Mucosa of rectum (tissue), 2 donors: Measurements from ENCODE around the gene COPS4.
A peak's percentile ranks its signal among the peaks of the same experiment; 100 is the strongest.
"Not testable (repeated sequence)": the region's sequence is repeated elsewhere in the genome, so short reads cannot be mapped to it uniquely, and the experiment has no call there.

Experiments
- H3K27ac ChIP-seq, 2 donors: one replicate each; pipeline ENCODE4 v1.7.0; 2013; ENCODE audit warnings: inconsistent platforms in 2 of 2, low read depth in 2 of 2, low read length in 2 of 2
- H3K27me3 ChIP-seq, 2 donors: one replicate each; pipeline ENCODE4 v1.7.0; 2013; ENCODE audit warnings: low read length in 2 of 2; ENCODE audit not compliant: control insufficient read depth in 2 of 2, insufficient read depth in 2 of 2
- H3K36me3 ChIP-seq, 2 donors: one replicate each; pipeline ENCODE4 v1.7.0; 2013; ENCODE audit warnings: low read length in 2 of 2; ENCODE audit not compliant: control insufficient read depth in 2 of 2, insufficient read depth in 2 of 2
- H3K4me1 ChIP-seq, 2 donors: one replicate each; pipeline ENCODE4 v1.7.0; 2013; ENCODE audit warnings: low read length in 2 of 2, mild to moderate bottlenecking in 1 of 2; ENCODE audit not compliant: control insufficient read depth in 2 of 2, insufficient read depth in 2 of 2
- H3K4me3 ChIP-seq, 2 donors: one replicate each; pipeline ENCODE4 v1.7.0; 2013; ENCODE audit warnings: low read length in 2 of 2
- H3K9ac ChIP-seq, 2 donors: one replicate each; pipeline ENCODE4 v1.7.0; 2013; ENCODE audit warnings: low read length in 2 of 2, low read depth in 1 of 2, mild to moderate bottlenecking in 1 of 2
- H3K9me3 ChIP-seq, 2 donors: one replicate each; pipeline ENCODE4 v1.7.0; 2013; ENCODE audit warnings: low read length in 2 of 2; ENCODE audit not compliant: control insufficient read depth in 2 of 2
- donor health status: healthy.
- donor health status: Normal muscosa, but diverticular disease.

Gene COPS4

DNA sequence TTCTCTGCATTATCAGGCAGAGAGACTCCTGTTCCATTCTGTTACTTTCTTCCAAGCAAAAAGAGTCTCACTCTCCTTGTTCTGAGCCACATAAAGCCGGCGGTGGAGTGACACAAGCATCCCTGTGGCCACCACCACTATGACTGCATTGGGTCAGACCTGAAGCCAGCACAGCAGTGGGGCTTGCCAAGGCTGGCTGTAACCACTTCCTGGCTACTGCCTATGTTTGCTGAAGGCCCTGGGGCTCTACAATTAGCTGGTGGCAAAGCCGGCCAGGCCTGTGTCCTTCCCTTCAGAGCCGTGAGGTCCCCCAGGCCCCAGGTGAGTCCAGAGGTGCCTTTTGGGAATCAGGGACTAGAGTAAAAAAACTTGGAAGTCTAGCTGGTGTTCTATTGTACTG lies 47.8 kb downstream of the COPS4 start:
- Histone ChIP-seq H3K9ac (peak overlapping the region in 1 of 2 donors; percentile 6), H3K27me3 (no peaks in the 10 kb centered on the region), H3K4me1 (no peaks in the 10 kb centered on the region), H3K4me3 (no peak overlapping the region), H3K36me3 (peaks cover 0 to 3% of the 10 kb centered on the region in 2 donors), H3K27ac (no peak overlapping the region), H3K9me3 (no peaks in the 10 kb centered on the region)

DNA sequence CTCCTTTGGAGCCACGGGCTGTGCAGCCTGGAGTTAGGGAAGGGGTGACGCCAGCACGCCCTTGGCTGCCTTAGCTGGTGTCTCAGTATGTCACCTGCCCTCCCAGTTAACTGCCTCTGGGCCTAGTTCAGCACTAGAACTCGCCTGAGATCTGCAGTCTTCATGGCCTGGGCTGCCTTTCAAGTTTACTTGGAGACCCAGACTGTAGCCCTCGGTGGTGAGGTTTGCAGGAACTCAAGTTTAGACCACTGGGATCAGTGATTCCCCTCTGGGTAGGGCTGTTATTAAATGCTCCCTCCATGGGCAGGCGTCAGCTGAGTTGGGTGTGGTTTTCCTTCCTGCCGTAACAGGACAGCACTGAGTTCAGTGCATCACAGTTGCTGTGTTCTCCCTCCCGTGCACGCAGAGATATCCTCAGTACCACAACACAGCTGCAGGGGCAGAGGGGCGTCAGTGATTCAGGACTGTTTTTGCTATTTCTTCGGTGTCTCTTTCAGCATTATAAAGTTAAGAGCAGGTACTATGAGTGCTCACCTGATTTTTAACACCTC lies 49.0 kb downstream of the COPS4 start:
- Histone ChIP-seq H3K4me3 (no peak overlapping the region), H3K4me1 (no peaks in the 10 kb centered on the region), H3K27ac (peak overlapping the region in 1 of 2 donors; percentile 38), H3K9me3 (no peaks in the 10 kb centered on the region), H3K27me3 (no peaks in the 10 kb centered on the region), H3K9ac (no peak overlapping the region), H3K36me3 (peaks cover 3 to 6% of the 10 kb centered on the region in 2 donors)

DNA sequence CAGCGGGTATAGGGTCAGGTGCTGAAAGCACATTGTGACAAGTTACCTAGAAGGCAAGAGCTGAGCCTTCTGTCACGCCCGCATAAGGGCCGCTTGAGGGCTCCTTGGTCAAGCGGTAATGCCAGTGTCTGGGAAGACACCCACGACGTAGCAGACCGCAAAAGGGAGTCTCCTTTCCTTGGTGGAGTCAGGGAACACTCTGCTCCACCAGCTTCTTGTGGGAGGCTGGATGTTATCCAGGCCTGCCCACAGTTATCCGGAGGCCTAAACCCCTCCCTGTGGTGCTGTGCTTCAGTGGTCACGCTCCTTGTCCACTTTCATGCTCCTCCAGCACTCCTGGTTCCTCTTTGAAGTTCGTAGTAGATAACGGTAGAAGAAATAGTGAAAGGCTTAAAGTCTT lies 50.0 kb downstream of the COPS4 start:
- peaks cover 8 to 11% of the 10 kb centered on the region in 2 donors for H3K36me3 ChIP-seq
- not testable (repeated sequence) for H3K27ac ChIP-seq, H3K9ac ChIP-seq, H3K9me3 ChIP-seq, H3K27me3 ChIP-seq, H3K4me1 ChIP-seq, H3K4me3 ChIP-seq

DNA sequence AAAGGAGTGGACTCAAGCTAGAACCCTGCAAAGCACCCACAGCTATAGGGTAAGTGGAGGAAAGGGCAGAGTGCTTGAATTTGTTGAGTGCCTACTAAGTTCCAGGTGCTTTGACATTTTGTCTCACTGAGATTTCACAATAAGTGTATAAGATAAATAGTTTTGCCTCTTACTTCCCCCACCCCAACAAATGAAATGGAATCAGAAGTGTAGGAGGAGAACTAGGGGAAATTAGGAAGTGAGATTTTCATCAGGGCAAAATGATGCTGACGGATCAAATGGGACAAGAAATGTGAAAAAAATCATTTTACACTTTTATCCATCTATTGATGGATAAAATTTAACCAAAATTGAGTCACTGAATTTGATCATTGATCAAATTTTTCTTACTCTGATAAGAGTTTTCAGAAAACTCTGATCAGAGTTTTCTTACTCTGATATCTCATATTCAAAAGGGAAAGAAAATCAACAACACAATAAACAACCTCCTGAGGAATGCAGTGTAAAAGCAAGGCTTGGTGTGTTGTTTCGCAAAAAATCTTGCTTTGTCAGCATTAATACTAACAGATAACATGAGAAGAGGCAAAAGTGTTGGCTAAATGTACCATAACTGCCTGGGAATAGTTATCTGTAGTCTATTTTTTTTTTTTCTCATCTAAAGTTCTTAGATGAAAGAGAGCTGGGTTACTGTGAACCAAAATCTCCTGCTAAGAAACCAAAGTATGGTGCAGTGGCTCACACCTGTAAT lies 54.6 kb downstream of the COPS4 start:
- H3K27me3 ChIP-seq = no peaks in the 10 kb centered on the region
- no peak overlapping the region for H3K27ac ChIP-seq
- H3K36me3 ChIP-seq = peaks cover 18 to 22% of the 10 kb centered on the region in 2 donors
- no peaks in the 10 kb centered on the region for H3K4me1 ChIP-seq
- no peak overlapping the region for H3K4me3 ChIP-seq
- no peaks in the 10 kb centered on the region for H3K9me3 ChIP-seq
- H3K9ac ChIP-seq = no peak overlapping the region

DNA sequence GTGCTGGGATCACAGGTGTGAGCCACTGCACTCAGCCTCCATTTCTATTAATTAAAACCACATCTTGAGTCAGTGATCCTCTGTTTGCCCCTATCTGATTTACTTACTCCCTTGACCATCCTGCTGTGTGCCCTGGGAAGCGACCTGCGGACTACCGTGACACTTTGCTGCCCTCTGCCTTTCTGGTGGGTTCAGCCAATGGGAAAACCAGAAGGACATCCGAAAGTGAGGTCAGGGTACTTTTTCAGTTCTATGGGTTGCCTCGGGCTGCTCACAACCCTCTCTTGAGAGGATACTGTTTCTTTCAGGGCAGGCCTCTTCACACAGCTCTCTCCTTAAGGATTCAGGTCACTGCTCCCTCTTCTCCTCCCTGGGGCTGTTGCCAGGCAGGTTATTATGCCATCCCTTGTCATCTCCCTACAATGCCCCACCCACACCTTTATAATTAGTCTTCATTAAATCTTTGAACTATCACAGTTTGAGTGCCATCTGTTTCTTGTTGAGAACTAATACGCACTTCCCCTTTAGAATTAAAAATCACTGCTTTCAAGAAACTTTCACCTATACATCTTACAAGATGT lies 58.2 kb downstream of the COPS4 start:
- Histone ChIP-seq H3K27ac (no peak overlapping the region), H3K9ac (no peak overlapping the region)

DNA sequence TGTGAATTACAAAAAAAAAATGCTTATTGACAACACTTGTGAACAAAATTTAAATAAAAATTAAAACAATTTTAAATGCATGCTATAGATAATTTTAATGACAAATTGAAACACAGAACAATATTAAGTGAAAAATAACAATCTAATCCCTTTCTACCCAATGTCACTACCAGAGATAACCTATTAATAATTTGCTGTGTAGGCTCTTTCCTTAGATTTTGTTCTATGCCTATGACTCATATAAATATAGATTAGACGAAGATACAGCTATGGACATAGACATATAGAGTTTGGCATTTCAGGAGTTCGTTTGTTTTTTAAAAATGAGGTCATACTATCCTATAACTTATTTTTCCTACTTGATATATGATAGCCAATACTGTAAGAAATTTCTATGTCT lies 61.4 kb downstream of the COPS4 start:
- no peak overlapping the region for H3K4me3 ChIP-seq
- no peaks in the 10 kb centered on the region for H3K27me3 ChIP-seq
- no peaks in the 10 kb centered on the region for H3K9me3 ChIP-seq
- no peaks in the 10 kb centered on the region for H3K4me1 ChIP-seq
- peaks cover 28% of the 10 kb centered on the region in 2 donors for H3K36me3 ChIP-seq
- H3K27ac ChIP-seq = no peak overlapping the region
- no peak overlapping the region for H3K9ac ChIP-seq

More for the DNA sequence above, 58.2 kb downstream of the COPS4 start:
- H3K36me3 ChIP-seq = peaks cover 33 to 41% of the 10 kb centered on the region in 2 donors
- H3K4me1 ChIP-seq = no peaks in the 10 kb centered on the region
- H3K9me3 ChIP-seq = no peaks in the 10 kb centered on the region
- H3K4me3 ChIP-seq = no peak overlapping the region
- H3K27me3 ChIP-seq = no peaks in the 10 kb centered on the region

DNA sequence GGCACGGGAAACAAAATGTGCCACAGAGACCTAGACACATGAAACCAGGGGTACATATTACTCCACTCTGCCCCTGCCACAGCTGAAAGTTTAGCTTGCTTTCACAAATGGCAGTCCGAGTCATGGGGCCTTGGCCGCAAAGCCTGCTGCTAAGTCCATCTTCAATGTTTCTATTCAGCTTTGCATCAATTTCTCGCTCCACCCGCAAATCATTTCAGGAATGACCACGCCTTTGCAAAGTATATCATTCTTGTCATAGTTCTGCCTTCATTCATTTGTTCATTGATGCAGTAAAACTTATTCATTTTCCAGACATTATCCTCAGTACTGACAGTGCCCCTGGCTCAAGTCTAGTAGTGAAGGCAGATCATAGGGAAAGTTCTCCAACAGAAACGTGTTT lies 70.0 kb downstream of the COPS4 start:
- peaks cover 3 to 6% of the 10 kb centered on the region in 2 donors for H3K4me1 ChIP-seq
- peaks cover 6 to 14% of the 10 kb centered on the region in 2 donors for H3K36me3 ChIP-seq
- H3K27me3 ChIP-seq = no peaks in the 10 kb centered on the region
- H3K9ac ChIP-seq = no peak overlapping the region
- no peak overlapping the region for H3K4me3 ChIP-seq
- no peak overlapping the region for H3K27ac ChIP-seq
- no peaks in the 10 kb centered on the region for H3K9me3 ChIP-seq

DNA sequence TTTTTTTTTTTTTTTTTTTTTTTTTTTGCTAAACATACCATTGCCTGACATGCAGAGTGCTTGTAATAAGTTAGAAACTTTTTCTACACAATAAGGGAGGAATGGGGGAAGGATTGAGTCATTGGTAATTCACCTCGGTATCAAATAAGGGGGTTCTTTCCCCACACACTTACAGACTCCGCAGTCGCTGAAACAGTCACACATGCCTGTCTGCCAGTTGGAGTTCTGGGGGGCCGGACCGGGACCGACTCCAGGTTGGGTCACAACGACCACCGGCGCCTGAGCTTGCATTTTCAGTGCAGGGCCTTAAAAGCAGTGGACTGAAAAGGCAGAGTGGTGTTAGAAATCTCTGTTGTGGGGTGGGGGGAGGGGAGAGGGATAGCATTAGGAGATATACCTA lies 72.6 kb downstream of the COPS4 start:
- Histone ChIP-seq H3K36me3 (peaks cover 6 to 14% of the 10 kb centered on the region in 2 donors), H3K4me1 (peaks cover 9 to 12% of the 10 kb centered on the region in 2 donors), H3K4me3 (no peak overlapping the region), H3K9ac (no peak overlapping the region), H3K27me3 (no peaks in the 10 kb centered on the region), H3K9me3 (no peaks in the 10 kb centered on the region), H3K27ac (no peak overlapping the region)

DNA sequence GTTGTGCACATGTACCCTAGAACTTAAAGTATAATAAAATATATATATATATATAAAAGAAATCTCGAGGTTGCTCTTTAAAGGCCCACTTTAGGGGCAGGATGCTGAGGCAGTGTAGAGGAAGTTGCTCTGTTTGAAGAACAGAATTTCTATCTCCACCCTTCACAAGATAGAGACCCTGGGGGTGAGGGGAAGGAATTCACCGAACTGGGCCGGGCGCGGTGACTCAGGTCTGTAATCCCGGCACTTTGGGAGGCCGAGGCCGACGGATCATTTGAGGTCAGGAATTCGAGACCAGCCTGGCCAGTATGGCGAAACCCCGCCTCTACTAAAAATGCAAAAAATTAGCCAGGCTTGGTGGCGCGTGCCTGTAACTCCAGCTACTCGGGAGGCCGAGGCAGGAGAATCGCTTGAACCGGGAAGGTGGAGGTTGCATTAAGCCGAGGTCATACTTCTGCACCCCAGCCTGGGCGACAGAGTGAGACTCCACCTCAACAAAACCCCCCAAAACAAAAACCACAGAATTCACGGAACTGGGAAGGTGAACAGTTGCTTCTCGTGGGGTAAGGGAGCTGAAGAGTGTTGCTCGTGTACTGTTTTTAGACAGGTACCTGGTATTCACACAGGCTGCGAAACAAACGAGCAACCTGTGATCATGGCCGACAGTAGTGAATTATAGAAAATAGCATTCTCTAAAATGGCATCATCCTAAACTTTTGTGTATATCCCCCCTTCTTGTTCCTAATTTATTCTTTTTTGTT lies 73.3 kb downstream of the COPS4 start:
- Histone ChIP-seq H3K36me3 (peaks cover 6 to 13% of the 10 kb centered on the region in 2 donors), H3K9ac (peak overlapping the region in 1 of 2 donors; percentile 84), H3K4me3 (peak overlapping the region in 1 of 2 donors; percentile 79), H3K9me3 (no peaks in the 10 kb centered on the region), H3K4me1 (peaks cover 9 to 12% of the 10 kb centered on the region in 2 donors), H3K27ac (no peak overlapping the region), H3K27me3 (no peaks in the 10 kb centered on the region)
